ENCODE data around the gene WDR36. TPM values are rescaled to one million over a fixed set of nuclear protein-coding genes. Genes with fewer than 3 reads are reported as not detected.

WDR36 gene
- total RNA-seq, 1 donor from 2014 or later: 20.8 TPM

GRCh38 chr5:111126896-111127295, 34.7 kb downstream of the WDR36 start:
- Mint-ChIP-seq H3K4me1 (ENCODE audit: low read depth, unreplicated experiment) (peaks cover 17% of the 10 kb centered on the region), H3K27ac (ENCODE audit: unreplicated experiment) (no peak overlapping the region), H3K4me3 (ENCODE audit: unreplicated experiment) (no peak overlapping the region), H3K27me3 (ENCODE audit: unreplicated experiment) (peaks cover 3% of the 10 kb centered on the region), H3K9me3 (ENCODE audit: unreplicated experiment) (no peaks in the 10 kb centered on the region), H3K36me3 (ENCODE audit: unreplicated experiment) (no peaks in the 10 kb centered on the region)
- no peak for DNase-seq
- TF ChIP-seq CTCF (IDR thresholded peaks at IDR 0.05; ENCODE audit: partially characterized antibody, unreplicated experiment): no peak

DNA sequence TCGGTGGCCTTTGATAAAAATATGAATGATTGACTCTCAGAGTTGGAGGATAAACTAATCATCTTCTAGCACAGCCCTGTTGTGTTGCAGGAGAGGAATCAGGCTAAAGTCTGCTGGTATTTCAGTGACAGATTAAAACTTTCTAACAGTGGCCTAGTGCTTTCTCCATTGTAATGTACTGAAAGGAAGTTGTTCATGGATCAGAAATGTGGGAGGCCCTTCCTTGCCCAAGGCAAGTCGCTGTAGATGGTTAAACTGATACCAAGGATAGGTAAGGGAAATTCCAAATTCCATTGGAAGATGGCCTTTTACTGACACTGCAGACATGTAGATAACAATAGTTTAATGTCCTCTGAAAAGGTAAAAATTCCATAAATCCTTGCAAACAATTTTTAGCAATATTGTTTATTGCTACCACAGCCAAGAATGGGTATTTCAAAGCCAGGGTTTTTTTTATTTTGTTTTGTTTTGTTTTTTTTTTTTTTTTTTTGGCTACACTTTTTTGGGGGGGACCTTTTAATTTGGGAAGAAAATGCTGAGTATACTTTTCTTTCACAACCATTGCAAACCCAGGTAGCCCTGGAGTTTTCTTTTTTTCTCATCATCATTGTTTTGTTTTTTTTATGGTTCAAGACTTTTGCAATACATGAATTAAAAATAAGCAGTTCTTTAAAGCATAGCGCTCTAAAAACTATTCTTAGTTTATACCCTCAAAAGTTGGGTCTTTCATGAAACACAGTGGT, 35.5 kb downstream of the WDR36 start:
- Mint-ChIP-seq H3K36me3 (ENCODE audit: unreplicated experiment) (no peaks in the 10 kb centered on the region), H3K27me3 (ENCODE audit: unreplicated experiment) (peaks cover 3% of the 10 kb centered on the region), H3K9me3 (ENCODE audit: unreplicated experiment) (no peaks in the 10 kb centered on the region), H3K4me1 (ENCODE audit: low read depth, unreplicated experiment) (peaks cover 20% of the 10 kb centered on the region), H3K27ac (ENCODE audit: unreplicated experiment) (no peak overlapping the region), H3K4me3 (ENCODE audit: unreplicated experiment) (no peak overlapping the region)
- DNase-seq: no peak
- TF ChIP-seq CTCF (IDR thresholded peaks at IDR 0.05; ENCODE audit: partially characterized antibody, unreplicated experiment): no peak

- no peaks in the 10 kb centered on the region for H3K9me3 Mint-ChIP-seq (ENCODE audit: unreplicated experiment)
- H3K4me1 Mint-ChIP-seq (ENCODE audit: low read depth, unreplicated experiment): peaks cover 26% of the 10 kb centered on the region
- no peak overlapping the region for H3K4me3 Mint-ChIP-seq (ENCODE audit: unreplicated experiment)
- peaks cover 3% of the 10 kb centered on the region for H3K27me3 Mint-ChIP-seq (ENCODE audit: unreplicated experiment)
- no peaks in the 10 kb centered on the region for H3K36me3 Mint-ChIP-seq (ENCODE audit: unreplicated experiment)
- no peak for DNase-seq
- no peak overlapping the region for H3K27ac Mint-ChIP-seq (ENCODE audit: unreplicated experiment)
- no peak for TF ChIP-seq CTCF (IDR thresholded peaks at IDR 0.05; ENCODE audit: partially characterized antibody, unreplicated experiment)
Measured at GRCh38 chr5:111129938-111130337, 37.8 kb downstream of the WDR36 start.

GRCh38 chr5:111131356-111131755, 39.2 kb downstream of the WDR36 start:
- H3K4me3 Mint-ChIP-seq (ENCODE audit: unreplicated experiment): no peak overlapping the region
- no peaks in the 10 kb centered on the region for H3K36me3 Mint-ChIP-seq (ENCODE audit: unreplicated experiment)
- no peak for TF ChIP-seq CTCF (IDR thresholded peaks at IDR 0.05; ENCODE audit: partially characterized antibody, unreplicated experiment)
- no peak for DNase-seq
- peaks cover 7% of the 10 kb centered on the region for H3K27me3 Mint-ChIP-seq (ENCODE audit: unreplicated experiment)
- peaks cover 26% of the 10 kb centered on the region for H3K4me1 Mint-ChIP-seq (ENCODE audit: low read depth, unreplicated experiment)
- H3K9me3 Mint-ChIP-seq (ENCODE audit: unreplicated experiment): peaks cover 3% of the 10 kb centered on the region
- no peak overlapping the region for H3K27ac Mint-ChIP-seq (ENCODE audit: unreplicated experiment)

DNA sequence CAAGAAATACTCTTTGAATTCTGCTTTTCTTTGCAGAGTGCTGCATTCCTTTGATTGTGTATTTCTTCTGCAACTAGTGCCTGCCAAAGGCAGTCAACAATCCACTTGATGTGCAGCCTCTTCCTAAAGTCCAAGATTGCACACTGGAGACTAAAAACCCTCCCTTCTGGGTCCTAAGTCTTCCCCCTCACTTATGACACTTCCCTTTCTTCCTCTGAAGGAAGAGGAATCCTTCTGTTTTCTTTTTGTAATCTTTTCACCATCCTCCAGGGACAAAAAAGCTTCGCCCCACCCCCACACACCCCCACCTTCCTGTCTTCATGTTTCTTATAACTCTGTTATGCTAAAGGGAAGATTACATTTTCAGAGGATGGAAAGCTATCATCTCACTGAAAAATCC, 39.9 kb downstream of the WDR36 start:
- TF ChIP-seq CTCF (IDR thresholded peaks at IDR 0.05; ENCODE audit: partially characterized antibody, unreplicated experiment): no peak
- no peak for DNase-seq
- Mint-ChIP-seq H3K27me3 (ENCODE audit: unreplicated experiment) (peaks cover 7% of the 10 kb centered on the region), H3K4me3 (ENCODE audit: unreplicated experiment) (no peak overlapping the region), H3K36me3 (ENCODE audit: unreplicated experiment) (no peaks in the 10 kb centered on the region), H3K9me3 (ENCODE audit: unreplicated experiment) (peaks cover 3% of the 10 kb centered on the region), H3K27ac (ENCODE audit: unreplicated experiment) (no peak overlapping the region), H3K4me1 (ENCODE audit: low read depth, unreplicated experiment) (peaks cover 26% of the 10 kb centered on the region)
